Measurements from ENCODE around the gene RYK.
"Not testable (repeated sequence)": the region's sequence is repeated elsewhere in the genome, so short reads cannot be mapped to it uniquely, and the experiment has no call there.

RYK gene

GRCh38 chr3:134250717-134251220 is at the start of gene RYK:
Gene RYK (minus strand): TSS chr3:134250859. CDS start chr3:134250654, 205 bp downstream.
- peak; percentile 82 to 88 for DNase-seq

GRCh38 chr3:134299888-134300206 is 49.2 kb upstream of the RYK start:
- no peak for DNase-seq

GRCh38 chr3:134299185-134299887 is 48.7 kb upstream of the RYK start:
- DNase-seq, result peak; percentile 21 to 24

GRCh38 chr3:134298249-134298648 is 47.6 kb upstream of the RYK start:
- DNase-seq, result no peak

GRCh38 chr3:134296616-134297015 is 46.0 kb upstream of the RYK start:
- no peak for DNase-seq

GRCh38 chr3:134295930-134296329 is 45.3 kb upstream of the RYK start:
- no peak for DNase-seq

GRCh38 chr3:134294302-134295280 is 43.9 kb upstream of the RYK start:
- DNase-seq, result no peak

GRCh38 chr3:134291319-134292254 is 40.9 kb upstream of the RYK start:
- DNase-seq, result no peak

GRCh38 chr3:134287512-134287911 is 36.9 kb upstream of the RYK start:
- DNase-seq, result no peak

GRCh38 chr3:134284438-134284837 is 33.8 kb upstream of the RYK start:
- DNase-seq, result no peak

- DNase-seq, result no peak
Observed at GRCh38 chr3:134282659-134283047, 32.0 kb upstream of the RYK start.

- DNase-seq, result no peak
Observed at GRCh38 chr3:134281912-134282658, 31.4 kb upstream of the RYK start.

GRCh38 chr3:134279466-134279865 is 28.8 kb upstream of the RYK start:
- no peak for DNase-seq

- DNase-seq, result no peak
Observed at GRCh38 chr3:134277066-134277660, 26.5 kb upstream of the RYK start.

GRCh38 chr3:134276086-134276485 is 25.4 kb upstream of the RYK start:
- no peak for DNase-seq

- DNase-seq, result not testable (repeated sequence)
Observed at GRCh38 chr3:134275110-134275509, 24.5 kb upstream of the RYK start.

- DNase-seq, result no peak
Observed at GRCh38 chr3:134274571-134274970, 23.9 kb upstream of the RYK start.

- no peak for DNase-seq
Observed at GRCh38 chr3:134267996-134268395, 17.3 kb upstream of the RYK start.

GRCh38 chr3:134260987-134261386 is 10.3 kb upstream of the RYK start:
- no peak for DNase-seq

GRCh38 chr3:134258761-134259347 is 8.2 kb upstream of the RYK start:
- DNase-seq, result no peak

GRCh38 chr3:134255404-134255803 is 4.7 kb upstream of the RYK start:
- DNase-seq, result no peak

Data from NCI-H2081 (cell line).